KMS-11 (cell line): ENCODE measurements around the gene PEX16.

ENCODE experiments used
- H2AFZ ChIP-seq: fragments of 200-600 bp; sonication (generic); 2 replicates; pipeline ENCODE4 v1.6.1; 2016; ENCODE audit warnings: antibody characterized with exemption, mixed run types, low read depth
- H3K27ac ChIP-seq: fragments of 200-600 bp; sonication (generic); 2 replicates; pipeline ENCODE4 v1.6.1; 2016; ENCODE audit warnings: mild to moderate bottlenecking, mixed run types
- H3K27me3 ChIP-seq: fragments of 200-600 bp; sonication (generic); 2 replicates; pipeline ENCODE4 v1.6.1; 2017; ENCODE audit warnings: mild to moderate bottlenecking, low read depth, mixed run types, moderate library complexity; ENCODE audit not compliant: insufficient read depth
- H3K36me3 ChIP-seq: fragments of 200-600 bp; sonication (generic); 2 replicates; pipeline ENCODE4 v1.6.1; 2017; ENCODE audit warnings: mild to moderate bottlenecking, mixed run types; ENCODE audit not compliant: insufficient read depth
- H3K4me1 ChIP-seq: fragments of 200-600 bp; sonication (generic); 2 replicates; pipeline ENCODE4 v1.6.1; 2016; ENCODE audit warnings: mild to moderate bottlenecking, low read depth, mixed run types; ENCODE audit not compliant: poor library complexity, severe bottlenecking
- H3K4me2 ChIP-seq: fragments of 200-600 bp; sonication (generic); 2 replicates; pipeline ENCODE4 v1.7.0; 2016; ENCODE audit warnings: mild to moderate bottlenecking, mixed run types
- H3K4me3 ChIP-seq: fragments of 200-600 bp; sonication (generic); IDR thresholded peaks from 2 replicates; pipeline ENCODE4 v1.6.1; 2017; ENCODE audit warnings: low read depth, low read length, mixed read lengths; ENCODE audit not compliant: insufficient read depth
- H3K79me2 ChIP-seq: fragments of 200-600 bp; sonication (generic); 2 replicates; pipeline ENCODE4 v1.6.1; 2016; ENCODE audit warnings: low read depth, mixed run types; ENCODE audit not compliant: insufficient read depth
- H3K9ac ChIP-seq: fragments of 200-600 bp; sonication (generic); 2 replicates; pipeline ENCODE4 v1.6.1; 2016; ENCODE audit warnings: mild to moderate bottlenecking, mixed run types
- H4K20me1 ChIP-seq: fragments of 200-600 bp; sonication (generic); 2 replicates; pipeline ENCODE4 v1.6.1; 2016; ENCODE audit warnings: mild to moderate bottlenecking, mixed run types; ENCODE audit not compliant: insufficient read depth
- TF ChIP-seq, protein P1 (sequence below): fragments of 200-600 bp; sonication (generic); conservative IDR thresholded peaks from 2 replicates; pipeline ENCODE4 v1.6.1; 2017; ENCODE audit warnings: low read depth, mild to moderate bottlenecking, antibody characterized with exemption, low read length, moderate library complexity, mixed read lengths

Gene PEX16

GRCh38 chr11:45918962-45919675, 1.4 kb upstream of the PEX16 start:
- Histone ChIP-seq H3K4me3 (no peak overlapping the region), H2AFZ (peak overlapping the region; percentile 89; the same call in 1 of the 2 replicates), H3K4me1 (peaks cover 16% of the 10 kb centered on the region)

GRCh38 chr11:45918331-45918941, 759 bp upstream of the PEX16 start:
- Histone ChIP-seq H3K79me2 (peaks cover 14% of the 10 kb centered on the region), H2AFZ (peak overlapping the region; percentile 89), H3K4me2 (peak overlapping the region; percentile 94), H3K9ac (peak overlapping the region; percentile 41; the same call in 1 of the 2 replicates), H3K36me3 (no peaks in the 10 kb centered on the region), H4K20me1 (no peaks in the 10 kb centered on the region), H3K4me1 (peaks cover 16% of the 10 kb centered on the region), H3K4me3 (no peak overlapping the region), H3K27ac (peak overlapping the region; percentile 68), H3K27me3 (0 out of 2 replicates have a peak, but pooled peaks cover 5% of the 10 kb centered on the region)
- TF ChIP-seq, protein P1, sequence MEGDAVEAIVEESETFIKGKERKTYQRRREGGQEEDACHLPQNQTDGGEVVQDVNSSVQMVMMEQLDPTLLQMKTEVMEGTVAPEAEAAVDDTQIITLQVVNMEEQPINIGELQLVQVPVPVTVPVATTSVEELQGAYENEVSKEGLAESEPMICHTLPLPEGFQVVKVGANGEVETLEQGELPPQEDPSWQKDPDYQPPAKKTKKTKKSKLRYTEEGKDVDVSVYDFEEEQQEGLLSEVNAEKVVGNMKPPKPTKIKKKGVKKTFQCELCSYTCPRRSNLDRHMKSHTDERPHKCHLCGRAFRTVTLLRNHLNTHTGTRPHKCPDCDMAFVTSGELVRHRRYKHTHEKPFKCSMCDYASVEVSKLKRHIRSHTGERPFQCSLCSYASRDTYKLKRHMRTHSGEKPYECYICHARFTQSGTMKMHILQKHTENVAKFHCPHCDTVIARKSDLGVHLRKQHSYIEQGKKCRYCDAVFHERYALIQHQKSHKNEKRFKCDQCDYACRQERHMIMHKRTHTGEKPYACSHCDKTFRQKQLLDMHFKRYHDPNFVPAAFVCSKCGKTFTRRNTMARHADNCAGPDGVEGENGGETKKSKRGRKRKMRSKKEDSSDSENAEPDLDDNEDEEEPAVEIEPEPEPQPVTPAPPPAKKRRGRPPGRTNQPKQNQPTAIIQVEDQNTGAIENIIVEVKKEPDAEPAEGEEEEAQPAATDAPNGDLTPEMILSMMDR, result no peak

More at GRCh38 chr11:45918962-45919675, 1.4 kb upstream of the PEX16 start:
- 0 out of 2 replicates have a peak, but pooled peaks cover 5% of the 10 kb centered on the region for H3K27me3 ChIP-seq
- peaks cover 14% of the 10 kb centered on the region for H3K79me2 ChIP-seq
- no peaks in the 10 kb centered on the region for H3K36me3 ChIP-seq
- H3K9ac ChIP-seq, result no peak overlapping the region
- H3K4me2 ChIP-seq, result peak overlapping the region; percentile 94; the same call in 1 of the 2 replicates
- no peak overlapping the region for H3K27ac ChIP-seq
- TF ChIP-seq, protein P1, result no peak
- no peaks in the 10 kb centered on the region for H4K20me1 ChIP-seq

DNA sequence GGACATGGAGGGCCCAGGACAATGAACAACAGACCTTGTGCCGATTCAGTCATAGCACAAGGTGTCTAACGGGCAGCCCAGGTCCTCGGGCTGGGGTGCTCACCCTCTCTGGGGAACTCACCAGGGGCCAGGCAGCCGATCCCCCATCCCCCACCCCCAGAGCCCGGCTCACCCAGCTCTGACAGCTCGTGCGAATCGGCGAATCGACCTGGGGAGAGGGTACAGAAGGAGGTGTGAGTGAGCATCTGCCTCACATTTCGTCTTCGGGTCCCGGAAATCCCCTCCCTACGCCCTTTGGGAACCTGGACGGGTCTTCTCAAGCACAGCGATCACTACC, 423 bp downstream of the PEX16 start:
- Histone ChIP-seq H3K4me2 (peak overlapping the region; percentile 100), H3K79me2 (peaks cover 14% of the 10 kb centered on the region), H3K4me3 (no peak overlapping the region), H3K27ac (peak overlapping the region; percentile 68), H3K4me1 (peaks cover 16% of the 10 kb centered on the region), H2AFZ (peak overlapping the region; percentile 89; the same call in 1 of the 2 replicates), H4K20me1 (no peaks in the 10 kb centered on the region), H3K9ac (peak overlapping the region; percentile 41), H3K27me3 (no peaks in the 10 kb centered on the region), H3K36me3 (no peaks in the 10 kb centered on the region)
- TF ChIP-seq, protein P1, result no peak

DNA sequence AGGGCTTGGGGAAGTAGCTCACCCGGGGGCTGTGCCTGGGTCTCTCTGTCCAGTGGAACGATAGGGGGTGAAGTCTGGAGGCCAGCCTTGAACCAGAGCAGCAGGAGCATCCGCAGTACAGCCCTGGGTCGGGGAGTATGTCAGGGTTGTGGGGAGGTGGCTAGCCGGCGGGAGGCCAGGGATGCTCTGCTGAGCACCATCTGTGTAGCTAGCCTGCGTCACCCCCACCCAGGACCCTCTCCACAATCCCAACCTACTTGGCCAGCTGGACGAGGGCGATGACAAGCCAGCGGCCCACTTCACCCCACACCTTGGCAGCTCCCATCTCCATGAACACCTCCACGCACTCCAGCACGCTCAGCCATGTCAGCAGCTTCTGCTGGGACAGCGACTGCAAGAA, 2.2 kb downstream of the PEX16 start:
- H3K79me2 ChIP-seq, result peaks cover 14% of the 10 kb centered on the region
- TF ChIP-seq, protein P1, result no peak
- no peaks in the 10 kb centered on the region for H3K27me3 ChIP-seq
- no peaks in the 10 kb centered on the region for H3K36me3 ChIP-seq
- no peak overlapping the region for H3K27ac ChIP-seq
- H3K9ac ChIP-seq, result no peak overlapping the region
- no peaks in the 10 kb centered on the region for H4K20me1 ChIP-seq
- no peak overlapping the region for H2AFZ ChIP-seq
- peaks cover 16% of the 10 kb centered on the region for H3K4me1 ChIP-seq
- no peak overlapping the region for H3K4me2 ChIP-seq
- no peak overlapping the region for H3K4me3 ChIP-seq
